ENCODE data around the gene ITGB4. TPM values are rescaled to one million over a fixed set of nuclear protein-coding genes. Genes with fewer than 3 reads are reported as not detected.

ITGB4 gene
- total and polyA plus RNA-seq, 2 experiments from 2014 or later: 6.1 to 9.7 TPM

DNA sequence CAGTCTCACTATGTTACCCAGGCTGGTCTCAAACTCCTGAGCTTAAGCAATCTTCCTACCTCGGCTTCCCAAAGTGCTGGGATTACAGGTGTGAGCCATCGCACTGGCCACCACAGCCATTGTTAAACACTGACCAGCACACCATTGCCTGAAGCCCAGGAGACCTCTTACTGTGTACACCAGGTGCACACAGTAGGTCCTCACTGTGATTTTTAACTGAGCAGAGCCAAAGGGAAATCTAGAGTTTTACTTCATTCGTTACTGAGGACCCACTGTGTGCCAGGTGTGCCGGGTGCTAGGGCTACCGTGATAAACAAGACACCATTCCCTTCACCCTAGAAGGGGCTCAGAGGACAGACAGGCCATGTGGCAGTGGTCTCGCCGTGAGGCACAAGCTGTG, 4.2 kb downstream of the ITGB4 start:
- Histone ChIP-seq H3K36me3 (ENCODE audit: insufficient read depth) (no peaks in the 10 kb centered on the region), H3K27me3 (ENCODE audit: insufficient read depth) (peaks cover 4% of the 10 kb centered on the region; the same call in 1 of the 2 replicates), H2AFZ (no peak overlapping the region), H3K79me2 (replicated peaks; ENCODE audit: insufficient read depth) (no peaks in the 10 kb centered on the region), H4K20me1 (replicated peaks; ENCODE audit: insufficient read depth) (no peaks in the 10 kb centered on the region), H3F3A (replicated peaks; ENCODE audit: low read depth) (peaks cover 12% of the 10 kb centered on the region; the same call in 1 of the 2 replicates), H3K4me2 (no peak overlapping the region), H3K4me1 (ENCODE audit: insufficient read depth) (no peaks in the 10 kb centered on the region; the same call in 1 of the 2 replicates), H3K4me3 (no peak overlapping the region), H3K9me2 (ENCODE audit: insufficient read depth) (no peaks in the 10 kb centered on the region), H3K27ac (ENCODE audit: low read depth) (no peak overlapping the region)
- no peak for TF ChIP-seq NANOG (IDR thresholded peaks at IDR 0.05; ENCODE audit: borderline replicate concordance)
- no peak for TF ChIP-seq JUNB (IDR thresholded peaks at IDR 0.05; ENCODE audit: unreplicated experiment)
- no peak for TF ChIP-seq EZH2phosphoT487 (IDR thresholded peaks at IDR 0.05; ENCODE audit: unreplicated experiment)
- TF ChIP-seq ZNF331 (CRISPR knock-in tag; IDR thresholded peaks at IDR 0.05; ENCODE audit: low read depth): no peak
- TF ChIP-seq STAT1 (IDR thresholded peaks at IDR 0.05; ENCODE audit: unreplicated experiment): no peak
- TF ChIP-seq EZH2 (IDR thresholded peaks at IDR 0.05; ENCODE audit: low read depth, unreplicated experiment): no peak
- TF ChIP-seq POLR2AphosphoS5 (IDR thresholded peaks at IDR 0.05; ENCODE audit: low read depth): no peak
- peaks cover 1% of the 10 kb centered on the region; the same call in 2 of the 3 replicates for H3K4me1 Mint-ChIP-seq
- H3K4me3 Mint-ChIP-seq: no peak overlapping the region
- H3K36me3 Mint-ChIP-seq (ENCODE audit: low read depth): no peaks in the 10 kb centered on the region
- H3K27me3 Mint-ChIP-seq (ENCODE audit: insufficient read depth, low read depth, poor library complexity): peaks cover 16% of the 10 kb centered on the region
- H3K27ac Mint-ChIP-seq: no peak overlapping the region
- ATAC-seq (no peak), DNase-seq (ENCODE audit: low spot score) (no peak)
- H3K9me3 Mint-ChIP-seq: no peaks in the 10 kb centered on the region

DNA sequence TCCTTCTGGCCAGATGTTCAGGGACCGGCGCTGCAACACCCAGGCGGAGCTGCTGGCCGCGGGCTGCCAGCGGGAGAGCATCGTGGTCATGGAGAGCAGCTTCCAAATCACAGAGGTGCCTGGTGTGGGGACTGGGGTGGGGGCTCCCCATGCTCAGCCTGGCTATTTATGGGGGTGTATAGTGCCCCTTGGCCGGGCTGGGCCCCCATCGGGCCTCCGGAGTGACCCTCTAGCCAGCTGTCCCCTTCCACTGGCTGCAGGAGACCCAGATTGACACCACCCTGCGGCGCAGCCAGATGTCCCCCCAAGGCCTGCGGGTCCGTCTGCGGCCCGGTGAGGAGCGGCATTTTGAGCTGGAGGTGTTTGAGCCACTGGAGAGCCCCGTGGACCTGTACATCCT, 6.1 kb downstream of the ITGB4 start:
- Histone ChIP-seq H3F3A (replicated peaks; ENCODE audit: low read depth) (no peaks in the 10 kb centered on the region), H2AFZ (no peak overlapping the region), H3K9me2 (ENCODE audit: insufficient read depth) (no peaks in the 10 kb centered on the region), H3K4me3 (no peak overlapping the region), H3K4me1 (ENCODE audit: insufficient read depth) (no peaks in the 10 kb centered on the region), H3K4me2 (no peak overlapping the region), H3K36me3 (ENCODE audit: insufficient read depth) (no peaks in the 10 kb centered on the region), H4K20me1 (replicated peaks; ENCODE audit: insufficient read depth) (no peaks in the 10 kb centered on the region), H3K27me3 (ENCODE audit: insufficient read depth) (no peaks in the 10 kb centered on the region), H3K27ac (ENCODE audit: low read depth) (no peak overlapping the region), H3K79me2 (replicated peaks; ENCODE audit: insufficient read depth) (no peaks in the 10 kb centered on the region)
- H3K27ac Mint-ChIP-seq: no peak overlapping the region
- no peak overlapping the region for H3K4me3 Mint-ChIP-seq
- H3K4me1 Mint-ChIP-seq: no peaks in the 10 kb centered on the region
- H3K9me3 Mint-ChIP-seq: no peaks in the 10 kb centered on the region
- no peak for ATAC-seq
- no peak for DNase-seq (ENCODE audit: low spot score)
- no peaks in the 10 kb centered on the region for H3K36me3 Mint-ChIP-seq (ENCODE audit: low read depth)
- H3K27me3 Mint-ChIP-seq (ENCODE audit: insufficient read depth, low read depth, poor library complexity): peaks cover 9% of the 10 kb centered on the region
- TF ChIP-seq STAT1 (IDR thresholded peaks at IDR 0.05; ENCODE audit: unreplicated experiment) (no peak), NANOG (IDR thresholded peaks at IDR 0.05; ENCODE audit: borderline replicate concordance) (no peak), ZNF331 (CRISPR knock-in tag; IDR thresholded peaks at IDR 0.05; ENCODE audit: low read depth) (no peak), ZNF114 (CRISPR knock-in tag; IDR thresholded peaks at IDR 0.05) (no peak), POLR2AphosphoS5 (IDR thresholded peaks at IDR 0.05; ENCODE audit: low read depth) (no peak), EZH2 (IDR thresholded peaks at IDR 0.05; ENCODE audit: low read depth, unreplicated experiment) (no peak), EZH2phosphoT487 (IDR thresholded peaks at IDR 0.05; ENCODE audit: unreplicated experiment) (no peak), JUNB (IDR thresholded peaks at IDR 0.05; ENCODE audit: unreplicated experiment) (no peak)
- TF ChIP-seq, protein P1, sequence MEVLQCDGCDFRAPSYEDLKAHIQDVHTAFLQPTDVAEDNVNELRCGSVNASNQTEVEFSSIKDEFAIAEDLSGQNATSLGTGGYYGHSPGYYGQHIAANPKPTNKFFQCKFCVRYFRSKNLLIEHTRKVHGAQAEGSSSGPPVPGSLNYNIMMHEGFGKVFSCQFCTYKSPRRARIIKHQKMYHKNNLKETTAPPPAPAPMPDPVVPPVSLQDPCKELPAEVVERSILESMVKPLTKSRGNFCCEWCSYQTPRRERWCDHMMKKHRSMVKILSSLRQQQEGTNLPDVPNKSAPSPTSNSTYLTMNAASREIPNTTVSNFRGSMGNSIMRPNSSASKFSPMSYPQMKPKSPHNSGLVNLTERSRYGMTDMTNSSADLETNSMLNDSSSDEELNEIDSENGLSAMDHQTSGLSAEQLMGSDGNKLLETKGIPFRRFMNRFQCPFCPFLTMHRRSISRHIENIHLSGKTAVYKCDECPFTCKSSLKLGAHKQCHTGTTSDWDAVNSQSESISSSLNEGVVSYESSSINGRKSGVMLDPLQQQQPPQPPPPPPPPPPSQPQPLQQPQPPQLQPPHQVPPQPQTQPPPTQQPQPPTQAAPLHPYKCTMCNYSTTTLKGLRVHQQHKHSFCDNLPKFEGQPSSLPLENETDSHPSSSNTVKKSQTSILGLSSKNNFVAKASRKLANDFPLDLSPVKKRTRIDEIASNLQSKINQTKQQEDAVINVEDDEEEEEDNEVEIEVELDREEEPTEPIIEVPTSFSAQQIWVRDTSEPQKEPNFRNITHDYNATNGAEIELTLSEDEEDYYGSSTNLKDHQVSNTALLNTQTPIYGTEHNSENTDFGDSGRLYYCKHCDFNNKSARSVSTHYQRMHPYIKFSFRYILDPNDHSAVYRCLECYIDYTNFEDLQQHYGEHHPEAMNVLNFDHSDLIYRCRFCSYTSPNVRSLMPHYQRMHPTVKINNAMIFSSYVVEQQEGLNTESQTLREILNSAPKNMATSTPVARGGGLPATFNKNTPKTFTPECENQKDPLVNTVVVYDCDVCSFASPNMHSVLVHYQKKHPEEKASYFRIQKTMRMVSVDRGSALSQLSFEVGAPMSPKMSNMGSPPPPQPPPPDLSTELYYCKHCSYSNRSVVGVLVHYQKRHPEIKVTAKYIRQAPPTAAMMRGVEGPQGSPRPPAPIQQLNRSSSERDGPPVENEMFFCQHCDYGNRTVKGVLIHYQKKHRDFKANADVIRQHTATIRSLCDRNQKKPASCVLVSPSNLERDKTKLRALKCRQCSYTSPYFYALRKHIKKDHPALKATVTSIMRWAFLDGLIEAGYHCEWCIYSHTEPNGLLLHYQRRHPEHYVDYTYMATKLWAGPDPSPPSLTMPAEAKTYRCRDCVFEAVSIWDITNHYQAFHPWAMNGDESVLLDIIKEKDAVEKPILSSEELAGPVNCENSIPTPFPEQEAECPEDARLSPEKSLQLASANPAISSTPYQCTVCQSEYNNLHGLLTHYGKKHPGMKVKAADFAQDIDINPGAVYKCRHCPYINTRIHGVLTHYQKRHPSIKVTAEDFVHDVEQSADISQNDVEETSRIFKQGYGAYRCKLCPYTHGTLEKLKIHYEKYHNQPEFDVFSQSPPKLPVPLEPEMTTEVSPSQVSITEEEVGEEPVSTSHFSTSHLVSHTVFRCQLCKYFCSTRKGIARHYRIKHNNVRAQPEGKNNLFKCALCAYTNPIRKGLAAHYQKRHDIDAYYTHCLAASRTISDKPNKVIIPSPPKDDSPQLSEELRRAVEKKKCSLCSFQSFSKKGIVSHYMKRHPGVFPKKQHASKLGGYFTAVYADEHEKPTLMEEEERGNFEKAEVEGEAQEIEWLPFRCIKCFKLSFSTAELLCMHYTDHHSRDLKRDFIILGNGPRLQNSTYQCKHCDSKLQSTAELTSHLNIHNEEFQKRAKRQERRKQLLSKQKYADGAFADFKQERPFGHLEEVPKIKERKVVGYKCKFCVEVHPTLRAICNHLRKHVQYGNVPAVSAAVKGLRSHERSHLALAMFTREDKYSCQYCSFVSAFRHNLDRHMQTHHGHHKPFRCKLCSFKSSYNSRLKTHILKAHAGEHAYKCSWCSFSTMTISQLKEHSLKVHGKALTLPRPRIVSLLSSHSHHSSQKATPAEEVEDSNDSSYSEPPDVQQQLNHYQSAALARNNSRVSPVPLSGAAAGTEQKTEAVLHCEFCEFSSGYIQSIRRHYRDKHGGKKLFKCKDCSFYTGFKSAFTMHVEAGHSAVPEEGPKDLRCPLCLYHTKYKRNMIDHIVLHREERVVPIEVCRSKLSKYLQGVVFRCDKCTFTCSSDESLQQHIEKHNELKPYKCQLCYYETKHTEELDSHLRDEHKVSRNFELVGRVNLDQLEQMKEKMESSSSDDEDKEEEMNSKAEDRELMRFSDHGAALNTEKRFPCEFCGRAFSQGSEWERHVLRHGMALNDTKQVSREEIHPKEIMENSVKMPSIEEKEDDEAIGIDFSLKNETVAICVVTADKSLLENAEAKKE (CRISPR knock-in tag; IDR thresholded peaks at IDR 0.05): no peak
- TF ChIP-seq, protein P2, sequence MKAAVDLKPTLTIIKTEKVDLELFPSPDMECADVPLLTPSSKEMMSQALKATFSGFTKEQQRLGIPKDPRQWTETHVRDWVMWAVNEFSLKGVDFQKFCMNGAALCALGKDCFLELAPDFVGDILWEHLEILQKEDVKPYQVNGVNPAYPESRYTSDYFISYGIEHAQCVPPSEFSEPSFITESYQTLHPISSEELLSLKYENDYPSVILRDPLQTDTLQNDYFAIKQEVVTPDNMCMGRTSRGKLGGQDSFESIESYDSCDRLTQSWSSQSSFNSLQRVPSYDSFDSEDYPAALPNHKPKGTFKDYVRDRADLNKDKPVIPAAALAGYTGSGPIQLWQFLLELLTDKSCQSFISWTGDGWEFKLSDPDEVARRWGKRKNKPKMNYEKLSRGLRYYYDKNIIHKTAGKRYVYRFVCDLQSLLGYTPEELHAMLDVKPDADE (IDR thresholded peaks at IDR 0.05): no peak
- TF ChIP-seq, protein P3, sequence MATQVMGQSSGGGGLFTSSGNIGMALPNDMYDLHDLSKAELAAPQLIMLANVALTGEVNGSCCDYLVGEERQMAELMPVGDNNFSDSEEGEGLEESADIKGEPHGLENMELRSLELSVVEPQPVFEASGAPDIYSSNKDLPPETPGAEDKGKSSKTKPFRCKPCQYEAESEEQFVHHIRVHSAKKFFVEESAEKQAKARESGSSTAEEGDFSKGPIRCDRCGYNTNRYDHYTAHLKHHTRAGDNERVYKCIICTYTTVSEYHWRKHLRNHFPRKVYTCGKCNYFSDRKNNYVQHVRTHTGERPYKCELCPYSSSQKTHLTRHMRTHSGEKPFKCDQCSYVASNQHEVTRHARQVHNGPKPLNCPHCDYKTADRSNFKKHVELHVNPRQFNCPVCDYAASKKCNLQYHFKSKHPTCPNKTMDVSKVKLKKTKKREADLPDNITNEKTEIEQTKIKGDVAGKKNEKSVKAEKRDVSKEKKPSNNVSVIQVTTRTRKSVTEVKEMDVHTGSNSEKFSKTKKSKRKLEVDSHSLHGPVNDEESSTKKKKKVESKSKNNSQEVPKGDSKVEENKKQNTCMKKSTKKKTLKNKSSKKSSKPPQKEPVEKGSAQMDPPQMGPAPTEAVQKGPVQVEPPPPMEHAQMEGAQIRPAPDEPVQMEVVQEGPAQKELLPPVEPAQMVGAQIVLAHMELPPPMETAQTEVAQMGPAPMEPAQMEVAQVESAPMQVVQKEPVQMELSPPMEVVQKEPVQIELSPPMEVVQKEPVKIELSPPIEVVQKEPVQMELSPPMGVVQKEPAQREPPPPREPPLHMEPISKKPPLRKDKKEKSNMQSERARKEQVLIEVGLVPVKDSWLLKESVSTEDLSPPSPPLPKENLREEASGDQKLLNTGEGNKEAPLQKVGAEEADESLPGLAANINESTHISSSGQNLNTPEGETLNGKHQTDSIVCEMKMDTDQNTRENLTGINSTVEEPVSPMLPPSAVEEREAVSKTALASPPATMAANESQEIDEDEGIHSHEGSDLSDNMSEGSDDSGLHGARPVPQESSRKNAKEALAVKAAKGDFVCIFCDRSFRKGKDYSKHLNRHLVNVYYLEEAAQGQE (IDR thresholded peaks at IDR 0.05; ENCODE audit: unreplicated experiment): no peak

All from GM23338 (cell line).